ENCODE data around the gene CNPY1. TPM values are rescaled to one million over a fixed set of nuclear protein-coding genes. Genes with fewer than 3 reads are reported as not detected.

Gene CNPY1
- total RNA-seq, 1 experiment from 2014 or later, result not detected

GRCh38 chr7:155481764-155482163 is 64.6 kb downstream of the CNPY1 start:
- H3K56ac ChIP-seq (ENCODE audit: insufficient read length, low read depth, low read length), result no peak overlapping the region

More at GRCh38 chr7:155481764-155482163, 64.6 kb downstream of the CNPY1 start:
- H3K27ac Mint-ChIP-seq, result no peak overlapping the region
- no peak overlapping the region for H3K4me2 ChIP-seq (ENCODE audit: insufficient read depth, insufficient read length, low read length)
- no peaks in the 10 kb centered on the region for H3K79me2 ChIP-seq (ENCODE audit: insufficient read depth, low read length)
- no peaks in the 10 kb centered on the region for H3K23me2 ChIP-seq (ENCODE audit: insufficient read length, low read depth, low read length, poor library complexity, severe bottlenecking)
- H2BK120ac ChIP-seq (ENCODE audit: low read depth, low read length, poor library complexity, severe bottlenecking), result no peak overlapping the region
- H3K4me1 ChIP-seq (ENCODE audit: insufficient read depth, low read length), result no peaks in the 10 kb centered on the region
- H3K9me3 ChIP-seq (ENCODE audit: control insufficient read depth, low read depth, low read length), result no peaks in the 10 kb centered on the region
- no peak overlapping the region for H3T11ph ChIP-seq (ENCODE audit: low read length)
- H3K36me3 Mint-ChIP-seq (ENCODE audit: insufficient read depth in 1 of 3, low read depth in 3 of 3), result peaks cover 0 to 3% (median 0%) of the 10 kb centered on the region in 3 experiments; a peak in 3 of 7 replicates
- no peak overlapping the region for H3K27ac ChIP-seq (ENCODE audit: insufficient read length, low read depth, low read length)
- peaks cover 18 to 21% of the 10 kb centered on the region in 2 experiments for H3K4me1 Mint-ChIP-seq
- H2AFZ ChIP-seq (ENCODE audit: low read length), result no peak overlapping the region
- no peak for DNase-seq
- no peak overlapping the region for H4K5ac ChIP-seq (ENCODE audit: insufficient read length, low read depth, low read length)
- no peak overlapping the region for H2BK15ac ChIP-seq (ENCODE audit: low read depth, low read length)
- H3K18ac ChIP-seq (ENCODE audit: insufficient read length, low read depth, low read length), result no peak overlapping the region
- no peaks in the 10 kb centered on the region for H4K20me1 ChIP-seq (ENCODE audit: control insufficient read depth, insufficient read depth, insufficient read length)
- H4K91ac ChIP-seq (ENCODE audit: insufficient read length, low read depth, low read length), result no peak overlapping the region
- no peak overlapping the region for H2BK5ac ChIP-seq (ENCODE audit: insufficient read length, low read length)
- H4K8ac ChIP-seq (replicated peaks; ENCODE audit: insufficient read length, low read depth, low read length), result no peak overlapping the region
- no CpG with 5 or more reads among the region's 11 CpGs for WGBS (ENCODE audit: extremely low coverage, insufficient read length, low lambda C conversion rate)
- H3K27me3 Mint-ChIP-seq (ENCODE audit: low read depth), result peaks cover 98% of the 10 kb centered on the region
- H3K4ac ChIP-seq (ENCODE audit: low read depth, low read length), result no peak overlapping the region
- H2BK12ac ChIP-seq (ENCODE audit: insufficient read length, low read depth, low read length), result no peak overlapping the region
- no peak overlapping the region for H3K14ac ChIP-seq (ENCODE audit: insufficient read depth, low read length)
- no peak overlapping the region for H2AK5ac ChIP-seq (ENCODE audit: insufficient read length, low read length)
- no peaks in the 10 kb centered on the region for H3K79me1 ChIP-seq (ENCODE audit: insufficient read depth, low read depth, low read length, poor library complexity, severe bottlenecking)
- H3K9ac ChIP-seq (ENCODE audit: extremely low read depth, insufficient read length, low read length), result no peak overlapping the region
- H3K27me3 ChIP-seq (ENCODE audit: insufficient read depth, low read length), result peaks cover 6% of the 10 kb centered on the region; the same call in 1 of the 2 replicates
- H3K4me3 Mint-ChIP-seq, result no peak overlapping the region
- no peak overlapping the region for H2BK20ac ChIP-seq (ENCODE audit: low read depth, low read length, poor library complexity, severe bottlenecking)
- no peak overlapping the region for H3K23ac ChIP-seq (ENCODE audit: insufficient read length, low read depth, low read length)
- H3K9me3 Mint-ChIP-seq, result peaks cover 0 to 7% of the 10 kb centered on the region in 2 experiments; a peak in 3 of 5 replicates
- TF ChIP-seq CTCF (conservative IDR thresholded peaks at IDR 0.05), result no peak

All from H9 (cell line).